ENCODE data around the gene STAM. TPM values are rescaled to one million over a fixed set of nuclear protein-coding genes. Genes with fewer than 3 reads are reported as not detected.

Gene STAM
- total RNA-seq, 1 experiment from 2014 or later, result 38.8 TPM

DNA sequence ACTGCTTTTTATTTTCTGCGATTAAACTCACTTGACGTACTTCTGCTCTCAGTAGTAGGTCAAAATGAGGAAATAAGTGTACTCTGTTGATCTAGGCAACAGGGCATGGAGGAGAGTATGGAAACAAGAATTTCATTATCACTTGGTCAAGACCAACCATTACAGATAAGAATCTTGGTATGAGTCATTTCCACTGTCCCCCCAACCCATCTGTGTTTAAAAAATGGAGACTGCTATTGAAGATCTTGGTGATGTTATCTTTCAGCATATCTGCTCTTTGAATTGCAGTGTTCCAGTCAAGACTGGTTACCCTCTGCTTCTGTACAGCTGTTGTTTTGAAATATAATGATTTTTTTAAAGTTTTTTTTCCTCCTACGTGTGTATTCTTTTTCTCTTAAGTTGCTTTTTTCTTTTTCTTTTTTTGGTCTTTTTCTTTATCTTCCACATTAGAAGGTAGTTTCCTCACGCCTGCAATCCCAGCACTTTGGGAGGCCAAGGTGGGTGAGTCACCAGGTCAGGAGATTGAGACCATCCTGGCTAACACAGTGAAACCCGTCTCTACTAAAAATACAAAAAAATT lies 11.7 kb downstream of the STAM start:
- POLR2A ChIA-PET (ENCODE audit: unreplicated experiment), result interaction anchor here (1.3 kb wide), 1 partner anchor 38 kb away, joined by 5 read pairs; no protein-coding TSS in a partner anchor
- no peaks in the 10 kb centered on the region for H3K9me2 ChIP-seq (ENCODE audit: insufficient read depth)
- intact Hi-C loops (cut with micrococcal nuclease; ENCODE audit: unreplicated experiment), result loop anchor here (1.0 kb wide), 1 partner anchor 11 kb away; the partner anchor contains the start of gene STAM
- CTCF ChIA-PET, result no interaction called here
- H4K20me1 ChIP-seq (ENCODE audit: insufficient read depth), result no peaks in the 10 kb centered on the region
- peaks cover 32% of the 10 kb centered on the region for H3F3A ChIP-seq (ENCODE audit: insufficient read depth, low read depth)
- DNase-seq, result peak; percentile 30 to 87
- H3K27ac ChIP-seq, result peak overlapping the region; percentile 85
- H3K9me3 ChIP-seq (ENCODE audit: insufficient read depth, low read depth), result peaks cover 9% of the 10 kb centered on the region; the same call in 1 of the 2 replicates
- no peaks in the 10 kb centered on the region for H3K27me3 ChIP-seq (ENCODE audit: insufficient read depth, low read depth)
- H3K4me2 ChIP-seq, result peak overlapping the region; percentile 60
- H3K4me3 ChIP-seq, result peak overlapping the region; percentile 24
- no TSS peak for BruUV-seq (replicated peaks)
- H3K79me2 ChIP-seq (ENCODE audit: low read depth), result peaks cover 89% of the 10 kb centered on the region
- peaks cover 39% of the 10 kb centered on the region for H3K4me1 ChIP-seq (replicated peaks; ENCODE audit: insufficient read depth)
- TF ChIP-seq CTCF (conservative IDR thresholded peaks at IDR 0.05) (no peak), EZH2 (IDR thresholded peaks at IDR 0.05; ENCODE audit: low read depth) (no peak)
- peaks cover 20% of the 10 kb centered on the region for H3K36me3 ChIP-seq (ENCODE audit: low read depth)
- H2AFZ ChIP-seq, result no peak overlapping the region

DNA sequence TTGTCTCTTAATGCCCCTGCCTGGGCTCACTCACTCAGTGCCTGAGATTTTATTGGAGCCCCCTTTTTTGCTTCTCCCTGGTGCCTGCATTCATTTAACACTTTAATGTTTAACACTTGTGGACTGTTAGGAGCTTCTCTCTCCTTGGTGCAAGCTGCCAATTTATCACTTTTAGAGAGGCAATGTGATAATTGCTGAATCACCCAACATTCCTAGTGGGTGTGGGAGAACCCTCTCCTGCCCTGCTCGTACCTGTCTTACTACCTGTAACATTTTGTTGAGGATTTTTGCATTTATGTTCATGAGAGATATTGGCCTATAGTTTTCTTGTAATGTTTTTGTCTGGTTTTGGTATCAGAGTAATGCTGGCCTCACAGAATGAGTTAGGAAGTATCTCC lies 13.2 kb downstream of the STAM start:
- Histone ChIP-seq H3K9me3 (ENCODE audit: insufficient read depth, low read depth) (peaks cover 7% of the 10 kb centered on the region; the same call in 1 of the 2 replicates), H3K4me3 (no peak overlapping the region), H3K79me2 (ENCODE audit: low read depth) (peaks cover 89% of the 10 kb centered on the region), H3K36me3 (ENCODE audit: low read depth) (peaks cover 17% of the 10 kb centered on the region), H4K20me1 (ENCODE audit: insufficient read depth) (no peaks in the 10 kb centered on the region), H3K4me2 (peak overlapping the region; percentile 60), H3K4me1 (replicated peaks; ENCODE audit: insufficient read depth) (peaks cover 39% of the 10 kb centered on the region), H3F3A (ENCODE audit: insufficient read depth, low read depth) (peaks cover 32% of the 10 kb centered on the region), H2AFZ (no peak overlapping the region), H3K27me3 (ENCODE audit: insufficient read depth, low read depth) (no peaks in the 10 kb centered on the region), H3K27ac (peak overlapping the region; percentile 85), H3K9me2 (ENCODE audit: insufficient read depth) (no peaks in the 10 kb centered on the region)
- BruUV-seq (replicated peaks), result no TSS peak
- TF ChIP-seq EZH2 (IDR thresholded peaks at IDR 0.05; ENCODE audit: low read depth) (no peak), CTCF (conservative IDR thresholded peaks at IDR 0.05) (no peak)
- ChIA-PET CTCF (no interaction called here), POLR2A (ENCODE audit: unreplicated experiment) (interaction anchor here (1.3 kb wide), 1 partner anchor 39 kb away, joined by 5 read pairs; no protein-coding TSS in a partner anchor)
- intact Hi-C loops (cut with micrococcal nuclease; ENCODE audit: unreplicated experiment), result no loop called here
- no peak for DNase-seq

DNA sequence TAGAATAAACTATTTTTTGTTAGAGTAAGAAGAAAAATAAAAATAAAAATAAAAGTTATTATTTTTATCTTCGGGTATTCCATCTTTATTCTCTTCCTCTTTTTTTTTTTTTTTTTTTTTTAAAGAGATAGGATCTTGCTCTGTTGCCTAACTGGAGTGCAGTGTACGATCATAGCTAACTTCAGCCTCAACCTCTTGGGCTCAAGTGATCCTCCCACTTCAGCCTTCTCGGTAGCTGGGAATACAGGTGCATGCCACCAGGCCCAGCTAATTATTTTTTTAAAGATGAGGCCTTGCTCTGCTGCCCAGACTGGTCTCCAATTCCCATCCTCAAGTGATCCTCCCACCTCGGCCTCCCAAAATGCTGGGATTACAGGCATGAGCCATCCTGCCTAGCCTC lies 15.4 kb downstream of the STAM start:
- intact Hi-C loops (cut with micrococcal nuclease; ENCODE audit: unreplicated experiment), result no loop called here
- POLR2A ChIA-PET (ENCODE audit: unreplicated experiment), result no interaction called here
- CTCF ChIA-PET, result no interaction called here

More for the DNA sequence above, 15.4 kb downstream of the STAM start:
- H3K27me3 ChIP-seq (ENCODE audit: insufficient read depth, low read depth), result no peaks in the 10 kb centered on the region
- no peaks in the 10 kb centered on the region for H3K9me3 ChIP-seq (ENCODE audit: insufficient read depth, low read depth)
- DNase-seq, result no peak
- no peaks in the 10 kb centered on the region for H3K36me3 ChIP-seq (ENCODE audit: low read depth)
- H3K4me3 ChIP-seq, result no peak overlapping the region
- H3F3A ChIP-seq (ENCODE audit: insufficient read depth, low read depth), result peaks cover 27% of the 10 kb centered on the region
- no peaks in the 10 kb centered on the region for H3K9me2 ChIP-seq (ENCODE audit: insufficient read depth)
- H3K4me1 ChIP-seq (replicated peaks; ENCODE audit: insufficient read depth), result peaks cover 37% of the 10 kb centered on the region
- no TSS peak for BruUV-seq (replicated peaks)
- no peak for TF ChIP-seq EZH2 (IDR thresholded peaks at IDR 0.05; ENCODE audit: low read depth)
- TF ChIP-seq CTCF (conservative IDR thresholded peaks at IDR 0.05), result no peak
- H2AFZ ChIP-seq, result no peak overlapping the region
- H3K27ac ChIP-seq, result no peak overlapping the region
- H4K20me1 ChIP-seq (ENCODE audit: insufficient read depth), result no peaks in the 10 kb centered on the region
- H3K4me2 ChIP-seq, result no peak overlapping the region
- peaks cover 80% of the 10 kb centered on the region for H3K79me2 ChIP-seq (ENCODE audit: low read depth)
